ENCODE results near the gene KCNH6. TPM values are rescaled to one million over a fixed set of nuclear protein-coding genes. Genes with fewer than 3 reads are reported as not detected.

Gene KCNH6
- total RNA-seq, 1 donor from 2014 or later = not detected

- FAIRE-seq = no peak
These were observed 7.4 kb downstream of the KCNH6 start for GRCh38 chr17:63530557-63531021.

GRCh38 chr17:63531022-63531965 is 8.1 kb downstream of the KCNH6 start:
- no peak overlapping the region for H3K4me3 ChIP-seq (ENCODE audit: low read depth, low read length)
- no peak for TF ChIP-seq CTCF (IDR thresholded peaks at IDR 0.05; ENCODE audit: insufficient read depth, low read length, severe bottlenecking)
- FAIRE-seq (no peak), DNase-seq (ENCODE audit: low read depth) (no peak)
- peaks cover 3% of the 10 kb centered on the region for H3K27me3 ChIP-seq (ENCODE audit: control insufficient read depth, insufficient read depth, low read length)
- no peaks in the 10 kb centered on the region for H3K36me3 ChIP-seq (ENCODE audit: control insufficient read depth, insufficient read depth, low read length)

More at GRCh38 chr17:63530557-63531021, 7.4 kb downstream of the KCNH6 start:
- Histone ChIP-seq H3K27me3 (ENCODE audit: control insufficient read depth, insufficient read depth, low read length) (peaks cover 7% of the 10 kb centered on the region), H3K4me3 (ENCODE audit: low read depth, low read length) (no peak overlapping the region), H3K36me3 (ENCODE audit: control insufficient read depth, insufficient read depth, low read length) (no peaks in the 10 kb centered on the region)
- TF ChIP-seq CTCF (IDR thresholded peaks at IDR 0.05; ENCODE audit: insufficient read depth, low read length, severe bottlenecking) = no peak
- no peak for DNase-seq (ENCODE audit: low read depth)

GRCh38 chr17:63533433-63534077 is 10.4 kb downstream of the KCNH6 start:
- H3K27me3 ChIP-seq (ENCODE audit: control insufficient read depth, insufficient read depth, low read length) = peaks cover 7% of the 10 kb centered on the region
- DNase-seq (ENCODE audit: low read depth) (no peak), FAIRE-seq (no peak)
- H3K36me3 ChIP-seq (ENCODE audit: control insufficient read depth, insufficient read depth, low read length) = no peaks in the 10 kb centered on the region
- TF ChIP-seq CTCF (IDR thresholded peaks at IDR 0.05; ENCODE audit: insufficient read depth, low read length, severe bottlenecking) = no peak
- H3K4me3 ChIP-seq (ENCODE audit: low read depth, low read length) = no peak overlapping the region

- DNase-seq (ENCODE audit: low read depth) (no peak), FAIRE-seq (no peak)
- TF ChIP-seq CTCF (IDR thresholded peaks at IDR 0.05; ENCODE audit: insufficient read depth, low read length, severe bottlenecking) = no peak
- H3K27me3 ChIP-seq (ENCODE audit: control insufficient read depth, insufficient read depth, low read length) = peaks cover 12% of the 10 kb centered on the region
- no peak overlapping the region for H3K4me3 ChIP-seq (ENCODE audit: low read depth, low read length)
- H3K36me3 ChIP-seq (ENCODE audit: control insufficient read depth, insufficient read depth, low read length) = no peaks in the 10 kb centered on the region
These were observed 11.0 kb downstream of the KCNH6 start for GRCh38 chr17:63534078-63534570.

DNA sequence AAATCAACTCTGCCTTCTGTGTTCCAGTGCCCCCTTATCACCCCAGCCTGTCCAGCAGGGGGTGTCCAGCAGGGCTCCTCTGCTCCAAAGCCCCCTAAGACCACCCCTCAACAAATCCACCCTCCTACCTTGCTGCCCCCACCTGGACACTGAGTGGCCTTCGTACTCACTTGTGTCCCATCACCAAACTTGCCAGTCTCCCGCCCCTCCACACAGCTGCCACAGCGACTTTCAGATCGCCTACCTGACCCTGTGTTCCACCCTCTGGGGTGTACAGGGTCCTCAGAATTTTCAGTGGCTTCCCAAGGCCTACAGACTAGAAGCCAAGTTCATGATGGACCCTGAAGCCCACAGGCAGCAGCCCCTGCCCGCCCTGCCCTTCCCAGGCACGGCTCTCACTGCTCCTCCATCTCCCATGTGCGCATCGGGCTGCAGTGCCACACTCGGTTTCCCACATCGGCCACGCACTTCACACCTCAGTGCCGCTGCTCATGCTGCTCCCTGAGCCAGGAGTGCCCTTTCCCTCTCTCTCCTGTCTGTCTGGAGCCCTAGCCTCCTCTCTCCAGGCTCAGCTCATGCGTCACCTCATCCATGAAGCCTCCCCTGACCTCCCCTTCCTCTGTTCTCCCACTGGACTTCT is 11.8 kb downstream of the KCNH6 start:
- DNase-seq (ENCODE audit: low read depth) = no peak
- H3K4me3 ChIP-seq (ENCODE audit: low read depth, low read length) = no peak overlapping the region
- FAIRE-seq = no peak
- peaks cover 15% of the 10 kb centered on the region for H3K27me3 ChIP-seq (ENCODE audit: control insufficient read depth, insufficient read depth, low read length)
- no peak for TF ChIP-seq CTCF (IDR thresholded peaks at IDR 0.05; ENCODE audit: insufficient read depth, low read length, severe bottlenecking)
- H3K36me3 ChIP-seq (ENCODE audit: control insufficient read depth, insufficient read depth, low read length) = no peaks in the 10 kb centered on the region
